ENCODE results near the gene OGDH.

GRCh38 chr7:44689427-44689826, 83.0 kb downstream of the OGDH start:
- TF ChIP-seq CTCF (IDR thresholded peaks at IDR 0.05) (no peak), POLR2A (IDR thresholded peaks at IDR 0.05) (no peak)
